Retinal pigment epithelial cell (primary cell): ENCODE results near the gene RGS1.

Source experiments
- DNase-seq: peaks from one replicate; pipeline ENCODE4 v3.0.0-alpha.2; 2010; ENCODE audit warnings: low read depth
- H3K4me3 ChIP-seq: 2 replicates; pipeline ENCODE4 v1.5.1; 2011; ENCODE audit warnings: mild to moderate bottlenecking, low read length, control low read depth, moderate library complexity
- TF ChIP-seq, protein P1 (sequence below): conservative IDR thresholded peaks from 2 replicates; pipeline ENCODE4 v1.5.1; 2011; ENCODE audit warnings: low read depth, low read length, control low read depth, inconsistent platforms

RGS1 gene

DNA sequence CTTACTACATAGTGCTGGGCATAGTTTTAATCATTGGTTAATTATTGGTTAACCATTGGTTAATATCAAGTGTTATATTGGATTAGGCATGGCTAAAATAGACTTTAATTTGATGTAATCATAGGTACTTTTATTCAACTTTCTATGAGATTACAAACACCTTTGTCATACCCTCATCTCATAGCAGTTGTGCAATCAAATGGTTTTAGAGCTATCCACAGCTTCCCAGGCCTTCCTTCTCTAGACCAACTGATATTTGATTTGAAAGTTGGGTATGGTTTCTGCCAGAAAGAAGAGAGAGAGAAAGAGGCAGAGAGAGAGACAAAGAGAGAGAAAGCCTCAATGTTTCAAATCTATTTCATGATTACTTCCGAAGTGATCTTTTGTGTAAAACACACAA, 9.6 kb upstream of the RGS1 start:
- TF ChIP-seq, protein P1, sequence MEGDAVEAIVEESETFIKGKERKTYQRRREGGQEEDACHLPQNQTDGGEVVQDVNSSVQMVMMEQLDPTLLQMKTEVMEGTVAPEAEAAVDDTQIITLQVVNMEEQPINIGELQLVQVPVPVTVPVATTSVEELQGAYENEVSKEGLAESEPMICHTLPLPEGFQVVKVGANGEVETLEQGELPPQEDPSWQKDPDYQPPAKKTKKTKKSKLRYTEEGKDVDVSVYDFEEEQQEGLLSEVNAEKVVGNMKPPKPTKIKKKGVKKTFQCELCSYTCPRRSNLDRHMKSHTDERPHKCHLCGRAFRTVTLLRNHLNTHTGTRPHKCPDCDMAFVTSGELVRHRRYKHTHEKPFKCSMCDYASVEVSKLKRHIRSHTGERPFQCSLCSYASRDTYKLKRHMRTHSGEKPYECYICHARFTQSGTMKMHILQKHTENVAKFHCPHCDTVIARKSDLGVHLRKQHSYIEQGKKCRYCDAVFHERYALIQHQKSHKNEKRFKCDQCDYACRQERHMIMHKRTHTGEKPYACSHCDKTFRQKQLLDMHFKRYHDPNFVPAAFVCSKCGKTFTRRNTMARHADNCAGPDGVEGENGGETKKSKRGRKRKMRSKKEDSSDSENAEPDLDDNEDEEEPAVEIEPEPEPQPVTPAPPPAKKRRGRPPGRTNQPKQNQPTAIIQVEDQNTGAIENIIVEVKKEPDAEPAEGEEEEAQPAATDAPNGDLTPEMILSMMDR, result no peak
- no peak for DNase-seq

DNA sequence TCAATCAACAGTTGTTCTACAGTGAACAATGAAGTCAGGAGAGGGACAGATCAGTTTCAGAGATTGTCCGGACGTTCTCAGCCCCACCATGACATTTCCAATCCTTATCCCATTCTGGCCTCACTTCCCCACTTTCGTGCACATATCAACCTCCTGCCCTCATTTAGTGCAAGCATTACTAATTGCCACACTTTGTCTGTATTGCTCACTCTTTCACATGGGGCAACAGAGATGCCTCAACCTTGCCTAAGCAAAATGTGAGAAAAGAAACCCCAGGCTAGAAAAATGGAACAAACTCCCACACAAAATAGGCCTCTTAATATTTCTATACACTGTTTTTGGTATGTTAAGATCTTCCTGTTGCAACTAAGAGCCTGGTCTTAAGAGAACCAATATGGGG, 8.9 kb upstream of the RGS1 start:
- no peak overlapping the region for H3K4me3 ChIP-seq
- TF ChIP-seq, protein P1, result no peak

More for the DNA sequence above, 9.6 kb upstream of the RGS1 start:
- H3K4me3 ChIP-seq, result no peak overlapping the region

DNA sequence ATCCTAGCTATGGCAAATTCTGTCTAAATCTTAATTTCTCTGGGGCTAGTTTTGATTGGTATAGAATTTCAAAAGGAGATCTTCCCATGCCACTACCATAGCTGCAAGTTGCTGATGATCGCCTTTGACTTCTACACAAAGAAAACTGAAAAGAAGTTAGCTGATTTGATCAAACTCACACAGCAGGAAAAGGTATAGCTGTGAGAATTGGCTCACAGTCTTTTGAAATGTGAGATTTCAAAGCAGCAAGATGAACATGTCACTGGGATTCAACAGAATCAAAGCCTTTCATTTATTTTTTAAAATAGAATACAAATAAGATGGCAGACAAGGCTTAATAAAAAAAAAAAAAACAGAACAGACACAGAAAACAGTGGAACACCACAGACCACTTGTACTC, 7.5 kb upstream of the RGS1 start:
- no peak for DNase-seq
- TF ChIP-seq, protein P1, result no peak
- H3K4me3 ChIP-seq, result no peak overlapping the region

More for the DNA sequence above, 8.9 kb upstream of the RGS1 start:
- no peak for DNase-seq

DNA sequence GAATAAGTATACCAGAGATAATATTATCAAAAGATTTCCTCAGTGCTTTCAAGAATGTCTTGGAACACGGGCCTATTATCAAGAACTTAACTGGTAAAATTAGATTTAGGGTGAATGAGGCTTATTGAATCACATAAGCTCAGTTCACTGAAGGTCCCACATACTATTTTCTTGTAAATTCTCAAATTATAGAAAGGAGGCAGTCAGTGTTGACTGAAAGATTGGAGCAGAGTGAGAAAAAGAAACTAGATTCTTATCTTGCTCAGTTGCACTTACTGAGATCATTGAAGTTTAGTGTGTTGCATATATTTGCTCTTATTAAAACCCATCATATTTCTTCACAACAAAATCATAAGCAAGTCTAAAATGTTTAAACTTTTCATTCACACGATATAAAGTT, 3.9 kb upstream of the RGS1 start:
- no peak for DNase-seq
- TF ChIP-seq, protein P1, result no peak
- H3K4me3 ChIP-seq, result no peak overlapping the region

DNA sequence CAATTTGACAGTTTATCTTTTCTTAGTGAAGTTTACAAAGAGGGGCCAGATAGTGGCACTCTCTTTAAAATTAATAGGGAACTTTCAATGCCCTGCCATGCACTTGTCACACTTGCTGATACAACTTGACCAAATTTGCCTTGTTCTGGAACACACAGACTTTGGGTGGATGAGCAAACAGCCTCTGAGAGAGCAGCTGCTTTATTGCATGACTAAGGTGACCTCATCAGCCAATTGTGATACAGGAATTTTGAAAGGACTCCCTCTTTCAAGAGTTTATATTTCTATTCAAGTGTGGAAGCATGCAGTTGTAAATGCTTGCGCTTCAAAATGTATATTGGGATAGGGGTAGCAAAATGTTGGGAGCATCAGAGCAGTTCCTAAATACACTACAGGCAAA, 2.1 kb upstream of the RGS1 start:
- H3K4me3 ChIP-seq, result no peak overlapping the region
- no peak for DNase-seq
- TF ChIP-seq, protein P1, result no peak

DNA sequence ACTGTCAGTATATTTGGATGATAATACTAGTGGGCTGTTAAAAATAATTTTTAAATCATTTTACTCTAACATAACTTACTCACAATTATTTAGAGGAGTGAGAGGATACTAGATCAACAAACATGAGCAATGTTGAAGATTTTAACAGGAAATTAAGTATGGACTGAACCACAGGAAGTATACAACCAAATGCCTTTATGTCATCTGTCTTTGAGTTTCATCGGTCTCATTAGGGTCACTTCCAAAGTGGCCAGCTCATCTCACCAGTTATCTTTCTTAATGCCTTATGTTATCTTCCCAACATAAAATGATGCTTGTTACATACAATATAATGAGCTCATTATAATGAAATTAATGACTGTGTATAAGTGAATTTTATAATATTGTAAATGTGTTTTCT, 1.5 kb upstream of the RGS1 start:
- H3K4me3 ChIP-seq, result no peak overlapping the region
- TF ChIP-seq, protein P1, result no peak
- no peak for DNase-seq

DNA sequence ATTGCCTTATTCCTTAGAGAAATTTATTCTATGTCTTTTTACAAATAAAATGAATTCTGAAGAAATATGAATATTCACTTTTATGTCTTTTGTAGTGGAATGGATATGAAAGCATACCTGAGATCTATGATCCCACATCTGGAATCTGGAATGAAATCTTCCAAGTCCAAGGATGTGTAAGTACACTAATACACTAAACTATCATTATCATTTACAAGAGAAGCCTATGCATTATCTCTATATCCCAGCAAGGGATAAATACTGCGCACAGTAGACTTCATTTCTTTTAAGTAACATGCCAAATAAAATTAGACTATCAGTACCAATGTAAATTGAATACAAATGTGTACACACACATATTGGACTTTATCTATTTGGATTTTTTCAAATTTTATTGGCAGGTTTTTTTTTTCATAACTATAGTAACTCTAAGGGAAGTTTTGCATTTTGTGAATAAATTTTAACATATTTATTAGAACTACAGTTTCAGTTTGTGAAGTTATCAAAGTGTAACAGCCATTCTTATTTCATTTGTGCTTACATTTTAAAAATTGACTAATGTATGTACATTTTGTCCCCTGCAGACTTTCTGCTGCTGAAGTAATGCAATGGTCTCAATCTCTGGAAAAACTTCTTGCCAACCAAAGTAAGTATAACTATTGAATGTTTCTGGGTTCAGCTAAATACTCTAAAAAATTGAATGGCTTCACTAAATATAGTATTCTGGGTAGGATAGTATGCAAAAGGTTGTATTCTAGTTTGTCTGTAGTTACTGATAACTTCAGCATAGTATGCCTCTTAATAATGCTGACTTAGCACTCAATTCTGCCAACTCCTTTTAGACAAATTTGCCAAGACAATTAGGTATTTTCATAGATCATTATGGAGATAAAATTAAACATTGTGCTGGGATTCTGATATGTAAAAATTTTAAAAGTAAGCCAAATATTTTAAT, 894 bp downstream of the RGS1 start:
- TF ChIP-seq, protein P1, result no peak
- H3K4me3 ChIP-seq, result no peak overlapping the region
- no peak for DNase-seq
